OCI-LY7 (cell line): ENCODE measurements around the gene MTF2. TPM values are rescaled to one million over a fixed set of nuclear protein-coding genes. Genes with fewer than 3 reads are reported as not detected.

Source experiments
- BruUV-seq: library from RNA; stranded (reverse); fragments of 400-500 nt; replicated peaks from 2 replicates; lab custom pipeline; 2021; lab: Mats Ljungman, UMichigan
- CTCF ChIA-PET: fragments of 300-600 bp; sonication (Branson Sonifier 250); formaldehyde crosslinking; loops from one replicate; lab custom pipeline; 2022; ENCODE audit warnings: antibody characterized with exemption; ENCODE audit not compliant: unreplicated experiment; lab: Charles Lee
- POLR2A ChIA-PET: fragments of 300-600 bp; sonication (Branson Sonifier 250); formaldehyde crosslinking; loops from one replicate; lab custom pipeline; 2022; ENCODE audit warnings: antibody characterized with exemption; lab: Charles Lee
- DNase-seq: peaks from one replicate; pipeline ENCODE4 v3.0.0-alpha.2; 2015; ENCODE audit warnings: low spot score
- H2AFZ ChIP-seq: fragments of 200-600 bp; sonication (generic), shearing (Covaris generic); 2 replicates; pipeline ENCODE4 v1.6.1; 2014; ENCODE audit warnings: mild to moderate bottlenecking, antibody characterized with exemption, low read length, moderate library complexity
- H3K27ac ChIP-seq: fragments of 200-600 bp; sonication (generic); 2 replicates; pipeline ENCODE4 v1.5.1; 2014; ENCODE audit warnings: mixed run types, low read depth, mild to moderate bottlenecking, moderate library complexity, low read length, inconsistent platforms; ENCODE audit not compliant: poor library complexity, severe bottlenecking
- H3K36me3 ChIP-seq: fragments of 200-600 bp; sonication (generic); 2 replicates; pipeline ENCODE4 v1.6.1; 2014; ENCODE audit warnings: mild to moderate bottlenecking, antibody characterized with exemption, low read length, moderate library complexity, mixed read lengths; ENCODE audit not compliant: insufficient read depth
- H3K4me1 ChIP-seq: fragments of 200-600 bp; sonication (generic); 2 replicates; pipeline ENCODE4 v1.5.1; 2014; ENCODE audit warnings: mild to moderate bottlenecking, low read length; ENCODE audit not compliant: insufficient read depth, poor library complexity, severe bottlenecking
- H3K4me2 ChIP-seq: fragments of 200-600 bp; sonication (generic); 2 replicates; pipeline ENCODE4 v1.6.1; 2014; ENCODE audit warnings: mild to moderate bottlenecking, low read length
- H3K4me3 ChIP-seq: fragments of 200-600 bp; sonication (generic); 2 replicates; pipeline ENCODE4 v1.5.1; 2014; ENCODE audit warnings: mild to moderate bottlenecking, low read depth, low read length; ENCODE audit not compliant: poor library complexity, severe bottlenecking
- H3K79me2 ChIP-seq: fragments of 200-600 bp; sonication (generic); 2 replicates; pipeline ENCODE4 v1.6.1; 2016; ENCODE audit warnings: low read depth, mild to moderate bottlenecking, low read length, moderate library complexity, mixed read lengths; ENCODE audit not compliant: insufficient read depth
- H3K9me2 ChIP-seq: fragments of 200-600 bp; sonication (generic); 2 replicates; pipeline ENCODE4 v1.6.1; 2016; ENCODE audit warnings: mild to moderate bottlenecking, low read length, mixed read lengths; ENCODE audit not compliant: insufficient read depth
- H3K9me3 ChIP-seq: fragments of 200-600 bp; sonication (generic); 2 replicates; pipeline ENCODE4 v1.6.1; 2014; ENCODE audit warnings: mild to moderate bottlenecking, mixed run types, low read length, mixed read lengths
- H4K20me1 ChIP-seq: fragments of 200-600 bp; sonication (generic); 2 replicates; pipeline ENCODE4 v1.6.1; 2014; ENCODE audit warnings: mild to moderate bottlenecking, antibody characterized with exemption, low read length, moderate library complexity, mixed read lengths; ENCODE audit not compliant: insufficient read depth
- EZH2phosphoT487 ChIP-seq: fragments of 200-600 bp; sonication (generic); IDR thresholded peaks from 2 replicates; pipeline ENCODE4 v1.6.1; 2018; ENCODE audit warnings: low read depth, borderline replicate concordance, mild to moderate bottlenecking, mixed run types, antibody characterized with exemption, low read length, moderate library complexity, mixed read lengths
- intact Hi-C: fragments of 100-400 bp; cut with micrococcal nuclease; formaldehyde crosslinking; loops from one replicate; pipeline ENCODE4 v1.10.0; 2022; ENCODE audit not compliant: unreplicated experiment
- total RNA-seq, 2 experiments: library from RNA; depleted of rRNA in 1 of 2; stranded (reverse); fragments of >200 nt in 1 of 2; shearing (Covaris generic) in 1 of 2; gene quantifications; 2 replicates each; pipeline ENCODE4 v1.2.3, GENCODE V29; 2014 to 2022
- TF ChIP-seq, protein P1 (sequence below): fragments of 200-600 bp; sonication (generic); conservative IDR thresholded peaks from 2 replicates; pipeline ENCODE4 v1.5.1; 2014; ENCODE audit warnings: mild to moderate bottlenecking, antibody characterized with exemption, low read length, moderate library complexity, mixed read lengths

Gene MTF2
- total RNA-seq, 2 experiments from 2014 or later = 48.1 to 112 TPM

DNA sequence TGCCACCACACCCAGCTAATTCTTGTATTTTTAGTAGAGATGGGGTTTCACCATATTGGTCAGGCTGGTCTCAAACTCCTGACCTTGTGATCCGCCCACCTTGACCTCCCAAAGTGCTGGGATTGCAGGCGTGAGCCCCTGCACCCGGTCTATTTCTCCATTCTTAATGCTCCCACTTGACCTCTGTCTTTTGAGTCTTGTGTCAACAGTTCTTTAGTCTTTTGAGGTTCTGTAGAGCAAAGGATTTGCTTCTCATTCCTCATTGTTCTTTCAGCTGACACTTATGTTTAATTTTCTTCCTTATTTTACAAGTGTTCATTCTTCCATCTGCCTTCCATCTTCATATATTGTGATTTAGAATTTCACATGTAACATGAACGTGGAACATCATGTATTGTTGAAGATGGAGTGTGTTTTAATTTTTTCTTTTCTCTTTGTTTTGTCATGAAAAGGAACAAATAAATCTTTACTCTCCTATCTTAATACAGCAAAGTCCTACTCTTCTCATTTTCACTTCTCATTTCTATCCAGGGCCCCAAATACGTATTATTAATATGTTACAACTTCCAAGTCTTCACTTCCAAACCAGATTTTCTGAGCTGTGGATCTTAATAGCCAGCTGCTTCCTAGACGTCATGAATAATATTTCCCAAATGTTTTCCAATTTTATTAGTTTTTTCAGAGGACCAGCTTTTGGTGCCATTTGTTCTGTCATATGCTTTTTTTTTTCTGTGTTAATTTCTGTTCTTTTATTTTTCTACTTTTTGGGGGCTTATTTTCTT, 16.9 kb downstream of the MTF2 start:
- Histone ChIP-seq H3K9me2 (no peaks in the 10 kb centered on the region), H3K9me3 (peaks cover 11% of the 10 kb centered on the region; the same call in 1 of the 2 replicates), H3K27ac (no peak overlapping the region), H3K36me3 (peaks cover 91% of the 10 kb centered on the region), H3K79me2 (peaks cover 100% of the 10 kb centered on the region), H3K4me1 (peaks cover 52% of the 10 kb centered on the region), H3K4me3 (no peak overlapping the region), H4K20me1 (peaks cover 55% of the 10 kb centered on the region), H2AFZ (no peak overlapping the region), H3K4me2 (no peak overlapping the region)
- TF ChIP-seq, protein P1, sequence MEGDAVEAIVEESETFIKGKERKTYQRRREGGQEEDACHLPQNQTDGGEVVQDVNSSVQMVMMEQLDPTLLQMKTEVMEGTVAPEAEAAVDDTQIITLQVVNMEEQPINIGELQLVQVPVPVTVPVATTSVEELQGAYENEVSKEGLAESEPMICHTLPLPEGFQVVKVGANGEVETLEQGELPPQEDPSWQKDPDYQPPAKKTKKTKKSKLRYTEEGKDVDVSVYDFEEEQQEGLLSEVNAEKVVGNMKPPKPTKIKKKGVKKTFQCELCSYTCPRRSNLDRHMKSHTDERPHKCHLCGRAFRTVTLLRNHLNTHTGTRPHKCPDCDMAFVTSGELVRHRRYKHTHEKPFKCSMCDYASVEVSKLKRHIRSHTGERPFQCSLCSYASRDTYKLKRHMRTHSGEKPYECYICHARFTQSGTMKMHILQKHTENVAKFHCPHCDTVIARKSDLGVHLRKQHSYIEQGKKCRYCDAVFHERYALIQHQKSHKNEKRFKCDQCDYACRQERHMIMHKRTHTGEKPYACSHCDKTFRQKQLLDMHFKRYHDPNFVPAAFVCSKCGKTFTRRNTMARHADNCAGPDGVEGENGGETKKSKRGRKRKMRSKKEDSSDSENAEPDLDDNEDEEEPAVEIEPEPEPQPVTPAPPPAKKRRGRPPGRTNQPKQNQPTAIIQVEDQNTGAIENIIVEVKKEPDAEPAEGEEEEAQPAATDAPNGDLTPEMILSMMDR = no peak
- no peak for TF ChIP-seq EZH2phosphoT487
- no TSS peak for BruUV-seq
- DNase-seq = no peak
- intact Hi-C loops = no loop called here
- CTCF ChIA-PET = no interaction called here
- POLR2A ChIA-PET = interaction anchor here (0.6 to 1.6 kb wide), 14 partner anchors 9 to 167 kb away, joined by 3 to 7 read pairs (median 4); partner anchors contain the start of gene MTF2

DNA sequence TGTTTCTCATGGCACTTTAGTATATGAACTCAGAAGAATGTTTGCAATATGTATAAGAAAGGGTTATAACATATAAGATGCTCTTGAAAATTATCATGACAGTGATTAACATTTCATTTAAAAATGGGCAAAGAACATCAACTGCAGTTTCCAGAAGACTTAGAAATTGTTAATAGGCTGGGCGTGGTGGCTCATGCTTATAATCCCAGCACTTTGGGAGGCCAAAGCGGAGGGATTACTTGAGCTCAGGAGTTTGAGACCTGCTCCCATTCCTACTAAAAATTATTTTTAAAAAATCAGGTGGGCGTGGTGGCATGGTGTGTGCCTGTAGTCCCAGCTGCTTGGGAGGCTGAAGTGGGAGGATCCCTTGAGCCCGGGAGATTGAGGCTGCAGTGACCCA, 23.1 kb downstream of the MTF2 start:
- Histone ChIP-seq H3K4me3 (no peak overlapping the region), H3K79me2 (peaks cover 100% of the 10 kb centered on the region), H3K27ac (no peak overlapping the region), H2AFZ (no peak overlapping the region), H3K9me2 (no peaks in the 10 kb centered on the region), H3K36me3 (peaks cover 91% of the 10 kb centered on the region), H3K4me2 (no peak overlapping the region), H3K4me1 (peaks cover 27% of the 10 kb centered on the region), H3K9me3 (peaks cover 10% of the 10 kb centered on the region), H4K20me1 (peaks cover 45% of the 10 kb centered on the region)
- no peak for DNase-seq
- CTCF ChIA-PET = no interaction called here
- intact Hi-C loops = no loop called here
- POLR2A ChIA-PET = interaction anchor here (1.0 to 1.6 kb wide), 3 partner anchors 16 to 24 kb away, joined by 5 to 8 read pairs (median 6); no protein-coding TSS in a partner anchor
- no TSS peak for BruUV-seq
- TF ChIP-seq EZH2phosphoT487 = no peak
- TF ChIP-seq, protein P1 = no peak

DNA sequence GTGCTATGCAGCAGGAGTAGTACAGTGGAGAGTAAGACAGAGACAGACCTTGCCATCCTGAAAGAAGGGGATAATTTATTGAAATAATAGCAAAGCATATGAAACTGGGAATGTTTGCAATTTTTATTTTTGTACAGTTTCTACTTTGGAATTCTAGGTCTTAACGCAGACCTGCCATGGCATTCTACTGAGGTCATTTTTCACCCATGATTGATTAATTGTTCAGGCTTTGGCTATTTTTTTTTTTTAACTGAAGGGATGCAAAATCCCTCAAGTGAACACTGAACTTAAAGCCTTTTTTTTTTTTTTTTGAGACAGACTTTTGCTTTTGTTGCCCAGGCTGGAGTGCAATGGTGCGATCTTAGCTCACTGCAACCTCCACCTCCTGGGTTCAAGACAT, 27.1 kb downstream of the MTF2 start:
- CTCF ChIA-PET = no interaction called here
- no TSS peak for BruUV-seq
- peaks cover 36% of the 10 kb centered on the region for H4K20me1 ChIP-seq

More for the DNA sequence above, 27.1 kb downstream of the MTF2 start:
- Histone ChIP-seq H3K79me2 (peaks cover 100% of the 10 kb centered on the region), H3K27ac (no peak overlapping the region), H3K4me1 (peaks cover 16% of the 10 kb centered on the region), H3K36me3 (peaks cover 94% of the 10 kb centered on the region), H3K4me2 (no peak overlapping the region), H2AFZ (no peak overlapping the region), H3K9me3 (peaks cover 27% of the 10 kb centered on the region), H3K4me3 (no peak overlapping the region), H3K9me2 (no peaks in the 10 kb centered on the region)
- no peak for DNase-seq
- POLR2A ChIA-PET = interaction anchor here (1.2 to 1.6 kb wide), 2 partner anchors 11 to 17 kb away, joined by 3 to 4 read pairs; no protein-coding TSS in a partner anchor
- intact Hi-C loops = no loop called here
- no peak for TF ChIP-seq EZH2phosphoT487
- TF ChIP-seq, protein P1 = no peak
